Activated CD8-positive, alpha-beta memory T cell treated with anti-CD3 and anti-CD28 coated beads, Interleukin-2, amount 10 ng/mL, durations not matched to agents 7 days and 5 days (primary cell): ENCODE results near the gene HSPA12A. TPM values are rescaled to one million over a fixed set of nuclear protein-coding genes. Genes with fewer than 3 reads are reported as not detected.

Source experiments
- ATAC-seq: fragments of 150-1000 bp; cut with Tn5 transposase; one replicate; pipeline ENCODE4 v1.10.0; 2021; ENCODE audit warnings: moderate library complexity
- CTCF ChIA-PET: fragments of 350-600 bp; sonication (Branson Sonifier 250); formaldehyde crosslinking; loops from one replicate; lab custom pipeline; 2021; ENCODE audit warnings: antibody characterized with exemption; lab: Charles Lee
- DNase-seq: peaks from one replicate; pipeline ENCODE4 v3.0.0-alpha.2; 2020
- H3K27ac Mint-ChIP-seq: one replicate; pipeline ENCODE4 v1.8.0; 2021; ENCODE audit warnings: mild to moderate bottlenecking, mixed read lengths
- H3K27me3 Mint-ChIP-seq: one replicate; pipeline ENCODE4 v1.8.0; 2021; ENCODE audit warnings: mixed read lengths
- H3K36me3 Mint-ChIP-seq: one replicate; pipeline ENCODE4 v1.8.0; 2021; ENCODE audit warnings: mild to moderate bottlenecking, mixed read lengths
- H3K4me1 Mint-ChIP-seq: one replicate; pipeline ENCODE4 v1.8.0; 2021; ENCODE audit warnings: mixed read lengths
- H3K4me3 Mint-ChIP-seq: one replicate; pipeline ENCODE4 v1.8.0; 2021; ENCODE audit warnings: mild to moderate bottlenecking, moderate library complexity, mixed read lengths
- H3K9me3 Mint-ChIP-seq: one replicate; pipeline ENCODE4 v1.8.0; 2022; ENCODE audit warnings: low read depth, mixed read lengths
- total RNA-seq, 2 experiments: library from RNA; stranded (reverse); gene quantifications; one replicate each; pipeline ENCODE4 v1.2.3, GENCODE V29; 2021

Gene HSPA12A
- total RNA-seq, 2 experiments from 2014 or later, result not detected

DNA sequence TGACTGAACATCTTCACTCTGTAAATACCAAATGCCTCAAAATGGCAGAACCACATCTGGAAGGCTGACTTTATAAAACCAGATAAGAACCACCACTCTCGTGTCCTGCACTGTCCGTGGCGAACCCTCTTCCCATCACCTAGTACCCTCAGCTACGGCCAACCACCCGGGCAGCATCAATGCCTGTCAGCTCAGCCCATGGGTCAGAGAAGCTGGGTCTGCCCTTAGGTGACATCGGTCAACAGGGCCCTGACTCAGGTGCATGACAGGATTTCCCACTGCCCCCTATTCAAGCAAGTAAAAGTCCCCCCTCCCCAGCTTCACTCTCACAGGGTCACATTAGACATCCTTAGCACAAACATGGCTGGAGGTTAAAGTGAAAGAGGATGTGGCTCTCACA, 56.6 kb downstream of the HSPA12A start:
- DNase-seq (no peak), ATAC-seq (no peak)
- CTCF ChIA-PET, result interaction anchor here (1.7 kb wide), 1 partner anchor 103 kb away, joined by 8 read pairs; no protein-coding TSS in a partner anchor
- no peak overlapping the region for H3K4me3 Mint-ChIP-seq
- H3K4me1 Mint-ChIP-seq, result no peaks in the 10 kb centered on the region
- H3K27ac Mint-ChIP-seq, result no peak overlapping the region
- H3K27me3 Mint-ChIP-seq, result no peaks in the 10 kb centered on the region
- H3K36me3 Mint-ChIP-seq, result no peaks in the 10 kb centered on the region
- no peaks in the 10 kb centered on the region for H3K9me3 Mint-ChIP-seq

DNA sequence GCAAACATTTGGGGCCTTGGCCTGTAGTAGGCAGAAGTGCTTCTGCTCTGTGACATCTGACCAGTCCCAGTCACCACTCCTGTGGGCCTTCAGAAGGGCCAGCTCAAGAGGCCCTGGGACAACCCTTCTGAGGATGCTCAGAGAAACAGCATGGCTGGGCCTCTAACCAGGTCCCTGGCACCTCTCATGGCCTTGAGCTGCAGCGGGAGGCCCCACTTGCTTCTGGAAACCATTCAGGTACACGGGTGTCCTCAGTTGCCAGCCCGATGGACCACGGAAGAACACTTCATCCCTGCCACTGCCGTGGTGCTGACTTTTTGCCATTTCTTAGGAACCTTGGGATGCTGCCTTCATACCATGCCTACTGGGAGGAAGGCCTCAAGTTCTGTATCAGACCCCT, 57.6 kb downstream of the HSPA12A start:
- Mint-ChIP-seq H3K27me3 (no peaks in the 10 kb centered on the region), H3K4me3 (no peak overlapping the region), H3K36me3 (no peaks in the 10 kb centered on the region), H3K9me3 (no peaks in the 10 kb centered on the region), H3K4me1 (no peaks in the 10 kb centered on the region), H3K27ac (no peak overlapping the region)
- CTCF ChIA-PET, result interaction anchor here (0.8 kb wide), 1 partner anchor 104 kb away, joined by 3 read pairs; no protein-coding TSS in a partner anchor
- ATAC-seq (no peak), DNase-seq (no peak)

DNA sequence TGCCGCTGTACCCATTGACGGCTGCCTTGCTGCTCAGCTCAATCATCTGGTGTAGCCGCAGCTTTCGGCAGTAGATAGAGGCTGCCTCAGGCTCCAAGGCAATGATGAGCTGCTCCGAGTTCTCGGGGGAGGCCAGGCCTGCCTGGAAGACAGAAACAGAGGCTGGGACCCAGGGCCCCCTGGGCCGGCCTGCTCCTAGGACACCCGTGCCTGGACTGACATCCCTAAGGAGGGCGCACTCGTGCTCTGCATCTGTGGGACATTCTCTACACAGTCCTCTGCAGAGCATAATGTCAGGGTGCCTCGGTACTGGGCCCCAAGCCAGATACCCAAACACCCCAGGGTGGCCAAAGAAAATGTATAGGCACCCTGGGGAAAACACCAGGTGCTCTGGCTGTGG, 58.5 kb downstream of the HSPA12A start:
- ATAC-seq, result no peak
- CTCF ChIA-PET, result interaction anchor here (3.5 kb wide), 1 partner anchor 104 kb away, joined by 46 read pairs; no protein-coding TSS in a partner anchor
- Mint-ChIP-seq H3K27me3 (no peaks in the 10 kb centered on the region), H3K4me1 (no peaks in the 10 kb centered on the region), H3K4me3 (no peak overlapping the region), H3K9me3 (no peaks in the 10 kb centered on the region), H3K27ac (no peak overlapping the region), H3K36me3 (no peaks in the 10 kb centered on the region)
- DNase-seq, result no peak

DNA sequence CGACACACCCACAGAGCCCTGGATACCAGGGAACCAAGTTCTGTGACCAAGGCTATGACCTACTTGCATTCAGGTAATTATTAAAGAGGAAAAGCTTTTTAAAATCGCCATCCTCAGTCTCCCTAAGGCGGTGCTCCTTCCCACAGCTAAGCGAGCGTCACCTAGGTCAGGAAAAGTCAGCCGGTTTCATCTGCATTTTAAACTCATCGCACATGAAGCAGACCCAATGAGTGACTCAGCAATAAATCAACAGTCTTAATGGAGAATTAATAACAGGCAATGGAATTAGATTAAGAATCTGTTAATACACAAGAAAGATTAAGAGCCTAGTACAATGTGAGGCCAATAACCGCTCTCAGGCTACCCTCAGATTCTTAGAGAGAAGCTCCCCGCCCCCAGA, 59.2 kb downstream of the HSPA12A start:
- Mint-ChIP-seq H3K9me3 (no peaks in the 10 kb centered on the region), H3K4me3 (no peak overlapping the region), H3K27me3 (no peaks in the 10 kb centered on the region), H3K4me1 (no peaks in the 10 kb centered on the region), H3K36me3 (no peaks in the 10 kb centered on the region), H3K27ac (no peak overlapping the region)
- ATAC-seq (no peak), DNase-seq (no peak)
- CTCF ChIA-PET, result interaction anchor here (1.6 to 3.5 kb wide), 3 partner anchors 60 to 492 kb away, joined by 5 to 46 read pairs (median 15); partner anchors contain the start of gene HSPA12A

DNA sequence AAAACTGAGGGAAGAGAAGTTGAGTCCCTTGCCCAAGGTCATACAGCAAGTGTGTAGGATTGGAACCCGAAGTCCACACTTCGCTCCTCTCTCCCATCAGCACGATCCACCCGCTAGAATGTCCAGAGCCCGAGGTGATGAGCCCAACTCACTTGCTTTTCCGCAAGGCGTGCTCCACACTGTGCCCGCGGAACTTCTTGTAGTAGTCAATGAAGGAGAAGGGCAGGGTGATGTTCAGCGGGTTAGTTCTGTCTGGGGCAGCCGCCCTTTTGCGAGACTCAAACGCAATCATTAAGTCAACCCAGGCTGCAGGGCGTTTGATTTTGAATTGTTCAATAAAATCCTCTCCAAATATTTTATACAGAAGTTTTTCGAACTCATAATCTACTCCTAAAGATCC, 63.0 kb downstream of the HSPA12A start:
- Mint-ChIP-seq H3K4me1 (no peaks in the 10 kb centered on the region), H3K4me3 (no peak overlapping the region), H3K9me3 (no peaks in the 10 kb centered on the region), H3K27ac (no peak overlapping the region), H3K36me3 (no peaks in the 10 kb centered on the region), H3K27me3 (no peaks in the 10 kb centered on the region)
- ATAC-seq, result no peak
- CTCF ChIA-PET, result no interaction called here
- no peak for DNase-seq

DNA sequence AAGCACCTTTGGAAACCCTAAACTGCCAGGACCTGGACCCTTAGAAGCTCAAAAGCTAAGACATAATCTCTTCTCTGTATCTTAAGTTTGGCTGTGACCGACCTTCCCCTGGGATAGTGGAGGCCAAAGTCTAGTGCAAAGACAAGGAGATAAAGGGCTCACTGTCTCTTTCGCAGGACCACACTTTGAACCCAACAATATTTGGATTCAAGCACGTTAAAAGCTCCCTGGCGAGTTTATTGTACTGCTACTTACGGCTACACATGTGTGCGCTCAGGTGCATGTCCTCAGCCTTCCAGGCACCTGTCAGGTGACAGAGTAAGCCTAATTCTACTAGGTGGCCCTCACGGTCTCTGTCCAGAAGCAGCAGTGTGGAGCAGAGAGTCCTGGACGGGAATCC, 65.7 kb downstream of the HSPA12A start:
- Mint-ChIP-seq H3K27me3 (no peaks in the 10 kb centered on the region), H3K9me3 (no peaks in the 10 kb centered on the region), H3K4me3 (no peak overlapping the region), H3K27ac (no peak overlapping the region), H3K4me1 (no peaks in the 10 kb centered on the region), H3K36me3 (no peaks in the 10 kb centered on the region)
- DNase-seq (no peak), ATAC-seq (no peak)
- CTCF ChIA-PET, result no interaction called here

DNA sequence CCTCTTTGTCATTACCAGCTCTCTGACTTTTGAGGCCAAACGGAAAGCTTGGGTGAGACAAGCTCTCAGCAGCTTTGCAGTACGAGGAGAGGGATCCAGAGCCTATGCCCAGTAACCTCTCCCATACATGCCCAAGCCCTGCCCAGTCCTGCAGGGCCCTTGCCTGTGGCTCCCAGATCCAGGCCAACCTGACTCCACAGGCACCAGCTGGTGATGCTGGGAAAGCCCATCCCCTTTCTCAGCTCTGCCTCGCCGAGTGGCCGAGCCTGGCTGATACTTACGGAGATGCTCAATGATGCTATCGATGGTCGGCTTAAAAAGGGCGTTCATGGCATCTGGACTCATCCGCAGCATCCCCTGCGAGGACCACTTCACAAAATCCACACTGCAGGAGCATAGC, 66.2 kb downstream of the HSPA12A start:
- Mint-ChIP-seq H3K27me3 (no peaks in the 10 kb centered on the region), H3K9me3 (no peaks in the 10 kb centered on the region), H3K4me1 (no peaks in the 10 kb centered on the region), H3K4me3 (no peak overlapping the region), H3K27ac (no peak overlapping the region), H3K36me3 (no peaks in the 10 kb centered on the region)
- DNase-seq (no peak), ATAC-seq (no peak)
- CTCF ChIA-PET, result no interaction called here

DNA sequence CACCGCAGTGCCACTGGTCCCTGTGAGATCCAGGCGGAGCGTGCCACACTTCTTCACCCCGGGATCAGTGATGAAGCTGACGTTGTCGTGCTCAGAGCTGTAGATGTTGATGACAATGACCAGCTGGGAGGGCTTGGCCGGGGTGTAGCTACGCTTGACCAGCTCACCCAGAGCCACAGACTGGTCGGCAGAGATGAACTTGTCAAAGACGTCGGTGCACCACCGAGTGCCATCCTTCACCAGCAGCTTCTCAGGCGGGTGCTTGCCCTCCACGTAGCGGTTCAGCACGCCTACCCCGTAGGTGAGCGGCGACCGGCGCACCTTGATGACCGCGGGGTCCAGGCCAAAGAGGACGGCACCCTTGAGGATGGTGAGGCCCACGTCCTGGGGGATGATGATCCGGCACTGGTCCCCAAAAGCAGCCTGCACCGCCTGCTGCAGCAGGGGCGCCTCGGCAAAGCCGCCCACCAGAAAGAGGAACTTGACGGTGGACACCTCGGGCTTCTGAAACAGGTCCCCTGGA, 67.4 kb downstream of the HSPA12A start:
- Mint-ChIP-seq H3K27ac (no peak overlapping the region), H3K4me3 (no peak overlapping the region), H3K4me1 (no peaks in the 10 kb centered on the region), H3K9me3 (no peaks in the 10 kb centered on the region), H3K36me3 (no peaks in the 10 kb centered on the region), H3K27me3 (peaks cover 3% of the 10 kb centered on the region)
- no peak for DNase-seq
- no peak for ATAC-seq
- CTCF ChIA-PET, result no interaction called here

DNA sequence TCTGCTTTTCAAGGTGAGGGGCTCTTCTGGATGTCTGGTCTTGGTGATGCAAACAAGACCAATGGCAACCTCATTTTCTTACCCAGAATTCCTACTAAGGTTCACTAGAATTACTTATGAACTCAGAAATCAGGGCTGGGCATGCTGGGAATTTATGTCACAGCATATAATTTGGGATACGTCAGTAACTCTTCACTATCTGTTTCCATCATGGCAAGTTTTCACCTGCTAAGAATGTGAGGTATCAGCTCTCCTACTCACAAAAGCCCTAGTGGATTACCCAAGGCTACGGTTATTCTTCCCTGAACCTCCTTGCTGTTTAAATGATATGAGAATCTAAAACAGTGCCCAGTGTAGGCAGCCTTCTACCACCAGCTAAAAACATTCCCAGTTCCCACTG, 68.5 kb downstream of the HSPA12A start:
- Mint-ChIP-seq H3K36me3 (no peaks in the 10 kb centered on the region), H3K27me3 (peaks cover 3% of the 10 kb centered on the region), H3K4me1 (no peaks in the 10 kb centered on the region), H3K27ac (no peak overlapping the region), H3K4me3 (no peak overlapping the region), H3K9me3 (no peaks in the 10 kb centered on the region)
- CTCF ChIA-PET, result no interaction called here
- DNase-seq, result no peak
- no peak for ATAC-seq

DNA sequence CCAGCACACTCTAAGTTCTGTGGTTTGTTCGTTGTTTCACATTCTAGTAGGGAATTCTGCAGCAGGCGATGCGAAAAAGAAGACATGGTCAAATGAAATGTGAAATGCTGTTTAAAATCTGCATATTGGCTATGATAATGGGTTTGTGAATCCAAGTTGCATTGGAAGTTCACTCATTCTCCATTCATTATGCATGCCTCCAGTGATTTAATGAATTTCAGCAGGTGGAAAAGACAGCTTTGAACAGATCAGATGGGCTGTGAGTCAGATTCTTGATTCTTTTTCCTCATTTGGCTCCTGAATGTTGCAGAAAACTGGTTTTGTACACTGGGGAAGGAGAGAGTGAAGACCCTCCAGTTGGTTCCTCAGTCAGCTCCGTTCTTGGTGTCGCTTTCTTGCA, 69.5 kb downstream of the HSPA12A start:
- no peaks in the 10 kb centered on the region for H3K4me1 Mint-ChIP-seq
- ATAC-seq (no peak), DNase-seq (no peak)
- no peak overlapping the region for H3K4me3 Mint-ChIP-seq
- no peaks in the 10 kb centered on the region for H3K36me3 Mint-ChIP-seq
- no peaks in the 10 kb centered on the region for H3K9me3 Mint-ChIP-seq
- H3K27me3 Mint-ChIP-seq, result peaks cover 3% of the 10 kb centered on the region
- H3K27ac Mint-ChIP-seq, result no peak overlapping the region
- CTCF ChIA-PET, result no interaction called here

DNA sequence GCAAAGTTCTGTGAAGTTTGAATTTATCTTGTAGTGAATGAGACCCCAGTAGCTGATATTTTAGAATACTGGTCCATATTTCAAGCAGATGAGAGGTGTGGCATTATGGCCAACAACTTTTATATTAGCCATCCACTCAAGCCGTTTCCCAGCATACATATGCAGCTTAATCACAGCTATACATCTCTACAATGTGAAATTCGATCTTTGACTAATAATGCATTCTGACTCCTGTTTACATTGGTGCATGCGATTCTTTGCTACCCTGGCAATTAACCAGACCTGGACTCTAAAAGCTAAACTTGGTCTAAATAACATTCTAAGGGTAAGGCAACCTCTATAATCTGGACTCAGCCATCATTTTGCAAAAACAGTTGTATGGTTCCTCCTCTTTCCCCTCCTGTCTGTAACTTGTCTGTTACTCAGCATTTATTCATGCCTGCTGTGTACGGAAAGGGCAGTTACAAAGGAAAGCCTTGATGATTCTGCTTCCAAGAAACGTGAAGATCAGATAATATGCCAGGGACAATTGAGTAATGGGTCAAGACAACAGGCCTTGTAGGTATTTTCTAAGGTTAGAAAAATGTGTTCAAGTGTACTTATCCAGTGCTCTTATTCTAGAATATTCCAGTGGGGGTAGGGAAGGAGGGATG, 71.0 kb downstream of the HSPA12A start:
- CTCF ChIA-PET, result no interaction called here
- no peak for ATAC-seq
- H3K27me3 Mint-ChIP-seq, result peaks cover 3% of the 10 kb centered on the region

DNA sequence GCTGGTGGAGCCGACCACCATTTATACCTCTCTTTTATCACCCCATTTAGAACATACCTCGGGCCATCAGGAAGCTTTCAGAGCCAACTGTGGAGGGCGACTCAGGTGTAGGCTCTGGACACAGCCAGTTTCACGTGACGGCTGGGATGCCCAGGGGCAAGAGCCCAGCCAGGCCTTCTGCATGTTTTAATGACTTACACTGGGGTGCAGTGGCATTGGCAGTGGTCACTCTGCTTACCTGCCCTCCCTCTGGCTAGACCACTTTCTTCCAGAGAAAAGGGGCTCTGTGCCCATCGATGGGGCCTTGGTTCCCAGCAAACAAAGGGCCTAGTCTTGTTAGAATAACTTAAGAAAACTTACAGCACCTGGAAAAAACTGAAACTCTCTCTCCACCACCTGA, 71.7 kb downstream of the HSPA12A start:
- CTCF ChIA-PET, result no interaction called here
- no peaks in the 10 kb centered on the region for H3K36me3 Mint-ChIP-seq

More for the DNA sequence above, 71.0 kb downstream of the HSPA12A start:
- no peak overlapping the region for H3K27ac Mint-ChIP-seq
- no peaks in the 10 kb centered on the region for H3K9me3 Mint-ChIP-seq
- H3K4me3 Mint-ChIP-seq, result no peak overlapping the region
- no peaks in the 10 kb centered on the region for H3K4me1 Mint-ChIP-seq
- H3K36me3 Mint-ChIP-seq, result no peaks in the 10 kb centered on the region
- DNase-seq, result no peak

DNA sequence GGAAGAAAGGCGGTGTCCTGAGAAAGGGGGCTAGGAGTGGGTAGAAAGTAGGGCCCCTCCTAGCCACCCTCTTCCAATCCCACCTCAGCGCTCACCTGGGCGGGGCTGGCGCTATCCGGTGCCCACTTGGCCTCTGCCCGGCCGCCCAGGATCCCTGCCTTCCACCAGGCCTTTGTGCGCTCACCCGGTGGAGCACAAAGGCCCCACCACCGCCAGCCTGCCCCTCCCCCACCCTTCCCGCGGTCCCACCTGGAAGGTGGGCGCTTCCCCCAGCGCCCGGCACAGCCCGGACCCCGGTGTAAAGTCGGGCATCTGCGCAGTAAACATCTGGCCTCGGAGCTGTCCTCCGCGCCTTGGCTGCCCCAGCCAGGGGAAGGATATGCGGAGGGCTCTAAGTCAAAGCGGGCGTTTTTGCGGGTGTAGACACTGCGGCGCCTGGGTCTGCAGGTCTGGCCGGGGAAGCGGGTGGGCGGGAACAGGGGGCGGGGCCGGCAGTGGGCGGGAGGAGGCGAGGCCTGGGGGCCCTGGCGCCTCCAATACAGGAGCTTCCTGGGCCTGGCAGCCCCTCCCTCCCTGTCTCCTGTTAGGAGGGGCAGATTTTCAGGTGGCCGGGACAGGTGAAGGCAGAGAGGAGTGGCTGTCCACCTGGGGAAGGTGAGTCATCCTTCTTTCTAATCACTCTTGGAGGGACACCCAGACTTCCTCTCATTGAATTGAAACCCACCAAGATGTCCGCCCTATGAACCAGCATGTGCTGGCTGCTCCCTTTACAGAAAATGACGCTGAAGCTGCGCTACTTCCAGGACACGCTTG, 72.3 kb downstream of the HSPA12A start:
- Mint-ChIP-seq H3K27ac (no peak overlapping the region), H3K4me3 (no peak overlapping the region), H3K4me1 (no peaks in the 10 kb centered on the region), H3K36me3 (no peaks in the 10 kb centered on the region), H3K27me3 (peaks cover 3% of the 10 kb centered on the region), H3K9me3 (no peaks in the 10 kb centered on the region)
- CTCF ChIA-PET, result no interaction called here
- ATAC-seq (no peak), DNase-seq (peak; percentile 12)

More for the DNA sequence above, 71.7 kb downstream of the HSPA12A start:
- no peaks in the 10 kb centered on the region for H3K9me3 Mint-ChIP-seq
- H3K27ac Mint-ChIP-seq, result no peak overlapping the region
- no peak overlapping the region for H3K4me3 Mint-ChIP-seq
- peaks cover 3% of the 10 kb centered on the region for H3K27me3 Mint-ChIP-seq
- H3K4me1 Mint-ChIP-seq, result no peaks in the 10 kb centered on the region
- no peak for ATAC-seq
- no peak for DNase-seq

DNA sequence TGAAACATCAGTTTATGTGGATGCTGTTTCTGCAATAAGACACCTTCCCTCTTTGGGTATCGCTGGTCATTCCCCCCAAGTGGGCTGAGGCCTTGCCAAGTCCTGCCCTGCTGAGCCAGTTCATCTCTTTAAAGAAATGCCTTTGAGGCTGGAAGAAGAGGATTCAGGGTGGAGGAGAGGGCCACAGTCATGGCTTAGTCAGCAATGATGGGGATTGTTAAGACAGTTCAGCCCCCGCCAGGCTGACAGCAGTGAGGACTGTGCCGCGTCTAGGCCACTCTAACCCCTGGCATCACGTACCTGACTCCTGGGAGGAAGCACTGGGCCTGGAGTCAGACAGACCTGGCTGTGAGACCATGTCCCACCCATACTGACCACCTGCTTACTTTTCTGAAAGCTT, 73.3 kb downstream of the HSPA12A start:
- CTCF ChIA-PET, result no interaction called here
- Mint-ChIP-seq H3K36me3 (no peaks in the 10 kb centered on the region), H3K27me3 (peaks cover 3% of the 10 kb centered on the region)

More for the DNA sequence above, 73.3 kb downstream of the HSPA12A start:
- H3K4me1 Mint-ChIP-seq, result no peaks in the 10 kb centered on the region
- no peak overlapping the region for H3K4me3 Mint-ChIP-seq
- no peaks in the 10 kb centered on the region for H3K9me3 Mint-ChIP-seq
- H3K27ac Mint-ChIP-seq, result no peak overlapping the region
- no peak for DNase-seq
- ATAC-seq, result no peak
